ENCODE measurements around the gene FHOD3. TPM values are rescaled to one million over a fixed set of nuclear protein-coding genes. Genes with fewer than 3 reads are reported as not detected.
"Not testable (repeated sequence)": the region's sequence is repeated elsewhere in the genome, so short reads cannot be mapped to it uniquely, and the experiment has no call there.

FHOD3 gene
- total RNA-seq, 2 experiments from 2014 or later = not detected

DNA sequence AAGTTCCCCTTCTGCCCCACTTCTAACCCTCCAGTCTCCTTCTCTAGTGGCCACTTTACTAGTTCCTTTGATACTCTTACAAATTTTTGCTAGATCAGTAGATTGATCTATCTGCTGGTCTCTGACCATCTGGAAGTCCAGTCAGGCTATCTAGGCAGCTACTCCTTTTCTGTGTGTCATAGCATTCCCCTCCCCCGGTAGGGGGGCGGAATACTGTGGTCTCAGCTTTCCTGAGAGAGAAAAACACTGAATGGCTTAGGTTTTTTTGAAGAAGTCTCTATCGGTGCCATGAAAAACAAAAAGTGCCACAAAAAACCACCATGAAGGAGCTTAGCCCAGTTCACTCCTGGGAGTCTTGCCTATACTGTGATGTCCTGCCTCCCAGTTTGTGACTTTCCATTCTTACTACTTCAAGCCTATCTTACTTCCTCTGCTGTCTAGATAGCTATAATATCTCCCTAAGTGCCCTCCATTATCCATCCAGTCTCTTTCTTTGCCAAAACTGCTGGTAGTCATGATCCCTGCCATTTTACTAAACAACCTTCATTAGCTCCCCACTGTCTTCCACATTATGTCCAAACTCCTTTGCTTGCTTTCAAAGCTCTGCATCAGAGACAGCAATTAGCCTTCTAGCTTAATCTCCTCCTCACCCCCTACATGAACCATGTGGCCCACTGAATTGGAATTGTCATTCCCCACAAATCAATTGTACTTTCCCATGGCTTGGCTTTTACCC, 501.4 kb downstream of the FHOD3 start:
- ChIA-PET CTCF (interaction anchor here (0.7 to 1.1 kb wide), 2 partner anchors 10 to 12 kb away, joined by 4 to 7 read pairs; no protein-coding TSS in a partner anchor), POLR2A (no interaction called here)
- no peak overlapping the region for H3K4me3 Mint-ChIP-seq
- H3K9me3 Mint-ChIP-seq = no peaks in the 10 kb centered on the region
- DNase-seq = no peak
- H3K27me3 Mint-ChIP-seq = no peaks in the 10 kb centered on the region
- intact Hi-C loops (cut with micrococcal nuclease) = no loop called here
- no peak overlapping the region for H3K27ac Mint-ChIP-seq
- H3K36me3 Mint-ChIP-seq = peaks cover 63% of the 10 kb centered on the region
- no peaks in the 10 kb centered on the region for H3K4me1 Mint-ChIP-seq (ENCODE audit: low read depth)

DNA sequence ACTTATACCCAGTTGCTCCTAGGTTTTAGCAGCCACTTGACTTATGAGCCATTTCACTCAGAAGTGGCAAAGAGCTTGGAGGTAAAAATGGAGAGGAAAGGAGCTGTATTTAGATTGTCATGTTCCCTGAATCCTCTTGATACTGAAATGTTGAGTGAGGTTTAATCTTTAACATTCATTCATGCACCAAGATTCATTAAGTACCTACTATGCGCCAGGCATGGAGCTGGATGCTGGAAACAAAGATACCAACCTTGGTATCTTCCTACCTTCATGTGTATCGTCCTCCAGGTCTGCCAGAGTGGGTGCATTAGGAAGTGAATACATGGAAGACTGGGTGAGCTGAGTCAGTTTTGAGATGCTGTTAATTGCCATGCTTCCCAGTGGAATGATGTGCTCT, 507.6 kb downstream of the FHOD3 start:
- no peak overlapping the region for H3K4me3 Mint-ChIP-seq
- peaks cover 52% of the 10 kb centered on the region for H3K36me3 Mint-ChIP-seq
- H3K9me3 Mint-ChIP-seq = no peaks in the 10 kb centered on the region
- H3K27me3 Mint-ChIP-seq = no peaks in the 10 kb centered on the region
- H3K4me1 Mint-ChIP-seq (ENCODE audit: low read depth) = no peaks in the 10 kb centered on the region
- no peak for DNase-seq
- no peak overlapping the region for H3K27ac Mint-ChIP-seq
- CTCF ChIA-PET = no interaction called here
- intact Hi-C loops (cut with micrococcal nuclease) = loop anchor here (5.0 kb wide), 2 partner anchors 48 to 708 kb away; no protein-coding TSS in a partner anchor
- POLR2A ChIA-PET = no interaction called here

DNA sequence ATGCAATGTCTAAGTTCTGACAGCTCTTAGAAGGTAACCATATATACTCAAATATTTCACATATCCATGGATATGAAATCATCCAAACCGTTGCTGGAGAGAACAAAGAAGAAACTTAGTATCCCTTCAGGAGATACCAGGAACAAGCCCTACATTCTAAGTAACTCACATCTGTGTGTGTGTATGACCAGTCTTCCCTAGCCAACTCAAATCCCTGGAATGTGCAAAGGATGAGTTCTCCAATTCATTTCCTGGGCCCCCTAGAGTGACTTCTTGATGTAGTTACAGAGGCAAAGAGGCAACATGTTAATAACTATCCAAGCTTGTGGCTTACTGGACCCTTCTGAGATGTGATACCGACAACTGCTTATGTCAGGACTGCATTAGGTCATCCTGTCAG, 511.2 kb downstream of the FHOD3 start:
- intact Hi-C loops (cut with micrococcal nuclease) = loop anchor here (5.0 kb wide), 2 partner anchors 51 to 711 kb away; no protein-coding TSS in a partner anchor
- no peak overlapping the region for H3K27ac Mint-ChIP-seq
- DNase-seq = no peak
- peaks cover 7% of the 10 kb centered on the region for H3K4me1 Mint-ChIP-seq (ENCODE audit: low read depth)
- H3K4me3 Mint-ChIP-seq = no peak overlapping the region
- peaks cover 27% of the 10 kb centered on the region for H3K36me3 Mint-ChIP-seq
- H3K27me3 Mint-ChIP-seq = no peaks in the 10 kb centered on the region
- POLR2A ChIA-PET = no interaction called here
- no peaks in the 10 kb centered on the region for H3K9me3 Mint-ChIP-seq
- CTCF ChIA-PET = interaction anchor here (0.6 to 3.6 kb wide), 5 partner anchors 10 to 200 kb away, joined by 3 to 25 read pairs (median 7); partner anchors contain the start of genes KIAA1328 and TPGS2

DNA sequence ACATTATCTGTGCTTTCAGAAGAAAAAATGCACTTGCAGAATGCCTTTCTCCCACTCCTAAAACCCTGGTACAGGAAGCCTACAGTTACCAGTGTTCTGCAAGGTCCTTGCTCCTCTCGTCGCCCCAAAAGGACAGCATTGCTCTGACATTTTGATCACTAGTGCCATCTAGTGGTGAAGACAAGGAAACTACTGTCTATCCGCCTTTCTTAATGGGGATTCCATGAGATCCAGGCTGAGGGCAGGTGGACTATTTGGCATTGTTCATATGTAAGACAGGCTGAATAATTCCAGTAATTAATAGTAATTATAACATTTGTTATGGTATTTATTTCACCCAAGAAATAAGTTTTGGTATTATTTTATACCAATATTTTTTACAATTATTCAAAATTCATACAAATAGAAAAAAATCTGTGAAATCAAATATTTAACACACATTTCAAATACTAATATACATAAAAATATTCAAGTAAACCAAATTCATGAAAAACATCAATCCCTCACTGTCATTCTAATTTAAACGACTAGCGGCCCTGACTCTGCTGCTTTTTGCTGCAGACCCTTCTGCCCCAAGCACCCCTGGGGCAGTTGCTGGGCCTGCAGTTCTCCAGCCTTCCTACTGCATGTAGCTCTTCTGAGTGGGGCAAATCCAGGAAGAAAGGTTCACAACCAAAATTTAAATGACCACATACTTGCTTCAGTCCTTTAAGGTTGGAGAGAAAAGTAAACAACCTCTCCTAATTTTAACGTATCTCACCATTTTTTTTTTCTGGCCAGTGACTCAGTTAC, 512.3 kb downstream of the FHOD3 start:
- intact Hi-C loops (cut with micrococcal nuclease) = loop anchor here (5.0 kb wide), 2 partner anchors 52 to 712 kb away; no protein-coding TSS in a partner anchor
- H3K36me3 Mint-ChIP-seq = peaks cover 23% of the 10 kb centered on the region
- no peak overlapping the region for H3K27ac Mint-ChIP-seq
- peak; percentile 25 for DNase-seq
- H3K4me3 Mint-ChIP-seq = no peak overlapping the region
- H3K27me3 Mint-ChIP-seq = no peaks in the 10 kb centered on the region
- no peaks in the 10 kb centered on the region for H3K9me3 Mint-ChIP-seq
- CTCF ChIA-PET = interaction anchor here (1.2 to 3.6 kb wide), 3 partner anchors 8 to 122 kb away, joined by 5 to 25 read pairs (median 23); no protein-coding TSS in a partner anchor
- POLR2A ChIA-PET = no interaction called here
- peaks cover 15% of the 10 kb centered on the region for H3K4me1 Mint-ChIP-seq (ENCODE audit: low read depth)

DNA sequence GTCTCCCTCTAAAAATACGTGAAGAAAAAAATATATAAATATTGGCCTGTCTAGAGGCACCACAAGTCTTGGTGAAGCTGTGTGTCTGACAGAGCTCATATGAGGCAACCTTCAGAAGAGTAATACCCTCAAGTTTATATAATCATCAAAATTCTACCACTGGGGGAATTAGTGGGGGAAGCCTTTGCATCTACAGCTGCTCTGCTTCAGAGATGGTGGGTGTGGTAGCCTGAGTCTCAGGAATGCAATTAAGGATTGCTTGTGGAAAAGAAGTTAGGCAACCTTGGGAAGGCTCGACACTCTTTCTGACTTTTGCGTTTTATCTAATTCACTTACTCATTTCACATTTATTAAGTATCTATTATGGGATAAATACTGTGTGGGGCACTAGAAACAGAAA, 513.9 kb downstream of the FHOD3 start:
- Mint-ChIP-seq H3K4me3 (no peak overlapping the region), H3K9me3 (no peaks in the 10 kb centered on the region), H3K27ac (no peak overlapping the region), H3K36me3 (peaks cover 15% of the 10 kb centered on the region), H3K4me1 (ENCODE audit: low read depth) (peaks cover 15% of the 10 kb centered on the region), H3K27me3 (no peaks in the 10 kb centered on the region)
- ChIA-PET POLR2A (interaction anchor here (1.1 kb wide), 1 partner anchor 17 kb away, joined by 5 read pairs; the partner anchor contains the start of genes KIAA1328 and TPGS2), CTCF (interaction anchor here (1.1 to 2.5 kb wide), 6 partner anchors 10 to 124 kb away, joined by 3 to 23 read pairs (median 4); no protein-coding TSS in a partner anchor)
- intact Hi-C loops (cut with micrococcal nuclease) = no loop called here
- no peak for DNase-seq

DNA sequence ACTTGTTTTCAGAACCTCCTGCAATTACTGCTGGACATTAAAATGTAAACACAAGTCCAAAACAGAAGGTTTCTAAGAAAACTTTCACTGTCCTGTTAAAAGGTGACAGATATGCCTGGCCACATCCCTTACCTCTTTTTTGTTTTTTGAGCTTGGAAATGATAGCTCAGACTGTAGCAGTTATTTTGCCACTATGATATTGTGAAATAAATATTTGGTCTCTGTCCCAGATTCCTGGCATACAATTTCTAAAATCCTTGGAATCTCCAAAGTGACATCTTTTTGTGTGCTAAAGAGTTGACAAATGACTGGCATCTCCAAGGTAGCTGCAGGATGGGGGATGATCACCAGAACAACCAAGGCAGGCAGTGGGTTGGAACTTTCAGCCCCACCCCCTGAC, 514.4 kb downstream of the FHOD3 start:
- Mint-ChIP-seq H3K4me1 (ENCODE audit: low read depth) (peaks cover 15% of the 10 kb centered on the region), H3K36me3 (peaks cover 15% of the 10 kb centered on the region), H3K27ac (no peak overlapping the region), H3K9me3 (no peaks in the 10 kb centered on the region), H3K4me3 (no peak overlapping the region), H3K27me3 (no peaks in the 10 kb centered on the region)
- no peak for DNase-seq
- CTCF ChIA-PET = interaction anchor here (1.3 to 2.5 kb wide), 5 partner anchors 9 to 124 kb away, joined by 3 to 23 read pairs (median 5); no protein-coding TSS in a partner anchor
- POLR2A ChIA-PET = interaction anchor here (0.6 kb wide), 1 partner anchor 685 kb away, joined by 3 read pairs; no protein-coding TSS in a partner anchor
- intact Hi-C loops (cut with micrococcal nuclease) = no loop called here

DNA sequence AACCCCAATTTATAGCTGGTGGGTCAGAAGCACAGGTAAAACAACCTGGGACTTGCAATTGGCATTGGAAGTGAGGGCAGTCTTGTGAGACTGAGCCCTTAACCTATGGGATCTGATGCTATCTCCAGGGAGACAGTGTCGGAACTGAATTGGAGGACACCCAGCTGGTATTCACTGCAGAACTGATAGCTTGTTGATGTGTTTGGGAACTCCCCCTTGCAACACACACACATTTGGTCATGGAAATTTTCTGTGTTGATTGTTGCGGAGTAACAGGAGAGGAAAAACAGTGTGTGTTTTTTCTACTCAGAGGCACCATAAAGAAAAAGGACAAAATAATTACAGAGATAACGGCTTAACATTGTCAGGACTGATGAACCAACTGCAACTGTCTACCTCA, 515.2 kb downstream of the FHOD3 start:
- no peak overlapping the region for H3K4me3 Mint-ChIP-seq
- H3K36me3 Mint-ChIP-seq = peaks cover 12% of the 10 kb centered on the region
- H3K4me1 Mint-ChIP-seq (ENCODE audit: low read depth) = peaks cover 15% of the 10 kb centered on the region
- no peaks in the 10 kb centered on the region for H3K9me3 Mint-ChIP-seq
- intact Hi-C loops (cut with micrococcal nuclease) = no loop called here
- DNase-seq = no peak
- no peaks in the 10 kb centered on the region for H3K27me3 Mint-ChIP-seq
- POLR2A ChIA-PET = no interaction called here
- H3K27ac Mint-ChIP-seq = no peak overlapping the region
- CTCF ChIA-PET = no interaction called here

GRCh38 chr18:36813101-36813775, 515.7 kb downstream of the FHOD3 start:
- Mint-ChIP-seq H3K27ac (peak overlapping the region; percentile 66), H3K36me3 (peaks cover 16% of the 10 kb centered on the region), H3K9me3 (no peaks in the 10 kb centered on the region), H3K4me1 (ENCODE audit: low read depth) (peaks cover 15% of the 10 kb centered on the region), H3K4me3 (no peak overlapping the region), H3K27me3 (no peaks in the 10 kb centered on the region)
- CTCF ChIA-PET = interaction anchor here (1.7 kb wide), 1 partner anchor 126 kb away, joined by 5 read pairs; no protein-coding TSS in a partner anchor
- DNase-seq = no peak
- POLR2A ChIA-PET = no interaction called here
- intact Hi-C loops (cut with micrococcal nuclease) = no loop called here

DNA sequence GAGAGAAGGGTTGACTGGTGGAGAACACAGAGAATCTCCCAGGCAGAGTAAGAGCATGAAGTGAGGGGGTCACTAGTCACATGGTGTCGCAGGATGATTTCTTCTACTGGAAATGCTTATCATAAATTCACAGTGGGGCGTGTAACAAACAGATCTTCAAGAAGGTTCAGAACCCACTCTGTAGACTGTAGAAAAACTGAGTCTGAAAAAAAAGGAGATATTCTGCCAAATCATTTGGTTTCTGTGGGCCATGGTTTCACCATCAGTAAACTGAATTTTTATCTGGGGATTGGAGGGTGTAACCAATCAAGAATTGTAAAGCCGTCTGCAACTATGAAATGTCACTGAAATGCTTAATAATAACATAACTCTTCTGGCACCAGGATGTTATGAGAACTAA, 516.3 kb downstream of the FHOD3 start:
- H3K4me3 Mint-ChIP-seq = no peak overlapping the region
- ChIA-PET CTCF (interaction anchor here (1.7 kb wide), 1 partner anchor 126 kb away, joined by 5 read pairs; no protein-coding TSS in a partner anchor), POLR2A (no interaction called here)
- no peaks in the 10 kb centered on the region for H3K9me3 Mint-ChIP-seq
- no peaks in the 10 kb centered on the region for H3K27me3 Mint-ChIP-seq
- intact Hi-C loops (cut with micrococcal nuclease) = no loop called here
- no peak for DNase-seq
- H3K4me1 Mint-ChIP-seq (ENCODE audit: low read depth) = peaks cover 15% of the 10 kb centered on the region
- H3K27ac Mint-ChIP-seq = peak overlapping the region; percentile 66
- H3K36me3 Mint-ChIP-seq = peaks cover 18% of the 10 kb centered on the region

DNA sequence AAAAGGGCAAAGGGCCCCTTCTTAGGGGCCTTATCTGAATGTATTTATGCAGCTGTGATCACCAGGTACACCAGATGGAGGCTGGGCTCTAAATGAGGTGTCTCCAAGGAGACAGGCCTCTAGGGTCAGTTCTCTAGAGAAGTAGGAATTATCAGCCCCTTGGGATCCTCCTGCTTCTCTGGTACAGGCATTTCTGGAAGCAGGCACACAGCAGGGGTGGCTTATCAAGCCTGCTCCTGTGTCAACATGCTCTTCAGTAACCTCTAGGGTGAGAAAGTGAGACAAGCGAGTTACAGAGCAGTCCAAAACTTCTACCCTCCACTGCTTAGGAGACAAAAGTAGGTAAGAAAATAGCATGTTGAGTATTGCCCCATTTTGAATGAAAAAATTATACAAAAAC, 517.5 kb downstream of the FHOD3 start:
- no peaks in the 10 kb centered on the region for H3K9me3 Mint-ChIP-seq
- H3K4me3 Mint-ChIP-seq = no peak overlapping the region
- no peak overlapping the region for H3K27ac Mint-ChIP-seq
- no peaks in the 10 kb centered on the region for H3K27me3 Mint-ChIP-seq
- POLR2A ChIA-PET = no interaction called here
- intact Hi-C loops (cut with micrococcal nuclease) = no loop called here
- CTCF ChIA-PET = interaction anchor here (1.7 kb wide), 1 partner anchor 127 kb away, joined by 5 read pairs; no protein-coding TSS in a partner anchor
- H3K36me3 Mint-ChIP-seq = peaks cover 21% of the 10 kb centered on the region
- peaks cover 15% of the 10 kb centered on the region for H3K4me1 Mint-ChIP-seq (ENCODE audit: low read depth)
- DNase-seq = no peak

DNA sequence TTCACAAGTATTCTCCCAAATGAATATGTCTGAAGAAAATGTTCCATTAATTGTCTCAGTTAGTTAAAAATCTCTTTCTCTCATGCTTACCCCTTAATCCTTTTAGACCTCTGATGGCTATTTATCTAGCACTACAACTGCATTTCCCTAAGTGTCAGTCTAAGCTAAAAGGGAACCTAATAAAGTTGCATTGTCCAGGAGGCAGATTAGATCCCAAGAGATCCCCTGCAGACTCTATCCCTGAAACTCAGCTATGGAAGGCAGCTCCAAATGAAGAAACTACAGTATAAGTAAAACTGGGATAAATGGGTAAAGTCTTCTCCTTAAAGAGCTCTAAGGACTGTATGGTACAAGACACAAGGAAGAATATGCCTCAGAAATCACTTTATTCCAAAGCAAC, 518.6 kb downstream of the FHOD3 start:
- POLR2A ChIA-PET = interaction anchor here (0.6 kb wide), 1 partner anchor 189 kb away, joined by 3 read pairs; no protein-coding TSS in a partner anchor
- peaks cover 15% of the 10 kb centered on the region for H3K4me1 Mint-ChIP-seq (ENCODE audit: low read depth)
- H3K36me3 Mint-ChIP-seq = peaks cover 21% of the 10 kb centered on the region
- DNase-seq; H3K9me3 Mint-ChIP-seq; H3K27me3 Mint-ChIP-seq; intact Hi-C loops (cut with micrococcal nuclease); H3K4me3 Mint-ChIP-seq; CTCF ChIA-PET; H3K27ac Mint-ChIP-seq: not testable (repeated sequence)
